Astrocyte (in vitro differentiated cells and primary cell): Measurements from ENCODE around the gene DMC1.

Experiments used
- CTCF ChIP-seq: IDR thresholded peaks from 2 replicates; pipeline ENCODE4 v1.5.1; 2011; ENCODE audit warnings: low read depth, mild to moderate bottlenecking, inconsistent platforms, low read length, moderate library complexity; ENCODE audit not compliant: insufficient read depth
- EZH2 ChIP-seq: IDR thresholded peaks from 2 replicates; pipeline ENCODE4 v1.6.1; 2012; ENCODE audit warnings: mild to moderate bottlenecking, low read length, inconsistent platforms; ENCODE audit not compliant: insufficient read depth

GRCh38 chr22:38479096-38479837, 90.7 kb downstream of the DMC1 start:
- TF ChIP-seq CTCF (no peak), EZH2 (no peak)
